MV-4-11 (cell line): Measurements from ENCODE around the gene C15orf39.
"Not testable (repeated sequence)": the region's sequence is repeated elsewhere in the genome, so short reads cannot be mapped to it uniquely, and the experiment has no call there.

ENCODE experiments used
- DNase-seq: peaks from one replicate; lab custom pipeline; 2025; lab: John Stamatoyannopoulos, UW

The C15orf39 gene

GRCh38 chr15:75201616-75202250 lies at the start of gene C15orf39:
Gene C15orf39 (plus strand): TSS chr15:75201882. CDS start chr15:75206049, 4,167 bp downstream.
- peak; percentile 80 for DNase-seq

GRCh38 chr15:75152382-75153079 lies 49.2 kb upstream of the C15orf39 start:
- no peak for DNase-seq

GRCh38 chr15:75153087-75153486 lies 48.6 kb upstream of the C15orf39 start:
- peak; percentile 99 for DNase-seq

- DNase-seq: peak; percentile 96
These were observed 48.0 kb upstream of the C15orf39 start for GRCh38 chr15:75153565-75154276.

DNA sequence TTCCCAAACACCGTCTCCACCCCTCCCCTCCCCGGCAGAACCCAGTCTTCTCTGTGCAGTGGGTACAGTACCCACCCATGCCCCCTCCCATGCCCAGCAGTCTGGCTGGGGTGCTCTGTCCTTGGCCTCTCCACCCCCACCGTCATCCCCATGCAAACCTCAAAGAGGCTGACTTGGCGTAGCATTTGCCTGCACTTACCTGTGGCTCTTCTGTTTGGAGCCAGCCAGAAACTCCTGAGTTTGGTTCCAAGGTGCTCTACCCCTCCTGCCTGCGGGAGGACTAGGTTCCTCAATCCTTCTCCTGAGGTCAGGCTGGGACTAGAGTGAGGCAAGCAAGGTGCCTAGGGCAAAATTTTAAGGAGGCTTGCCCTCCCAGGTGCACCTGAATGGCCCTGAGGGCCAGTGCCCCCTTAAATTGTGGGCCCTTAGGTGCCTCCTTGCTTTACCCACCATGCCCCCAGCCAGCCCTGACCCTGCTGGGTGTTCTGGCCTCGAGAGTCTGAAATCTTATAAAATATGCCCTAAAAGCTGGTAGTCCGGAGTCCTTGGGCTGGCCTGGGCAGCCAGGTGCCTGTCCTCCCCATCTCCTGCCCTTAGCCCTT lies 47.1 kb upstream of the C15orf39 start:
- DNase-seq: no peak

GRCh38 chr15:75156326-75157215 lies 45.1 kb upstream of the C15orf39 start:
- no peak for DNase-seq

DNA sequence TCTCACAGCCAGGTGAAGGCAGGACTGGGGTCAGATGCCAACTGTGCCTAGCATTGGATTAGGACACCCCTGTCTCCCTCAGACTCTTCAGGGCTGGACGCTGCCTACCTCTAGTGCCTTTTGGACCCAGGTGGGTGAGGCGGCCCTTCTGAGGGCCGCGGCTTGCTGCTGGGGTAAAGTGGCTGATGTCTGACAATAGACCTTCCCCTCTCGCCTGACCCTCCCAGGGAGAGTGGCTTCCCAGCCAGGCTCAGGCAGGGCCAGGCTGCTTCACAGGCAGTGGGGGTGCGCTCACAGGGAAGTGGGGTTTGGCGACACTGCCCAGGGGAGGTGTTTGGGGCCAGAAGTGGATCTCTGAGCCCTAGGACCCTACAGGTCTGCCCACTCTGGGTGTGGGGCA lies 43.3 kb upstream of the C15orf39 start:
- no peak for DNase-seq

- no peak for DNase-seq
These were observed 42.4 kb upstream of the C15orf39 start for GRCh38 chr15:75159244-75159643.

- peak; percentile 23 for DNase-seq
These were observed 40.4 kb upstream of the C15orf39 start for GRCh38 chr15:75161106-75161916.

DNA sequence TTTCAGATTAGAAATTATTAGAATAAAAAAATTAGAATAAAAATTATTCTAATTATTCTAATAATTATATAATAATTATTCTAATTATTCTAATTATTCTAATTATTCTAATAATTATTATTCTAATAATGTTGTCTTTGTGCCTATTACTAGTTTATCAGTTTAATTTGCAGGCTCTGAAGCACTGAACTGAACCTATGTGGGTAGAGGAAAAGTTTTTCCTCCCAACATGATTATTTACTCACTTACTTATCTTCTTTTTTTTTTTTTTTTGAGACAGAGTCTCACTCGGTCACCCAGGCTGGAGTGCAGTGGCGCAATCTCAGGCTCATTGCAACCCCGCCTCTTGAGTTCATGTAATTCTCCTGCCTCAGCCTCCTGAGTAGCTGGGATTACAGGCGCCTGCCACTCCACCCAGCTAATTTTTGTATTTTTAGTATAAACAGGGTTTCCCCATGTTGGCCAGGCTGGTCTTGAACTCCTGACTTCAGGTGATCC lies 39.7 kb upstream of the C15orf39 start:
- DNase-seq: peak; percentile 74

DNA sequence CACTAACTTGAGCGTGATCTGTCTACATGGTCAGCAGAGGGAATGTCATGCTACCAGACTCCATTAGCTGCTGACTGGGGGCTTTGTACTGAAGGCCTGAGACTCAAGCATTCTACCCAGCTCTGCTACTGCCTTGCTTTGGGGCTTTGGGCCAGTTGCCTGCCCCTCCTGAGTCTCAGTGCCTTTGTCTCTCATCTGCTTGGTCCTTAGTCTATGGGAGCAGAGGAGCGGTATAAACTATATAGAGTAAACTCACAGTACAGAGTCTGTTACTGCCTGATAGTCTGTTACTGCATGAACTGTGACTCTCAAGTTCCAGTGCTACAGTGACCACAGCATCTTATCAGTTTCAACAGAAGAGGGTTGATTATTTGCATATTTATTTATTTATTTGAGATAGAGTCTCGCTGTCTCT lies 38.5 kb upstream of the C15orf39 start:
- DNase-seq: no peak

- DNase-seq: peak; percentile 49
These were observed 36.9 kb upstream of the C15orf39 start for GRCh38 chr15:75164625-75165350.

GRCh38 chr15:75166489-75167063 lies 35.1 kb upstream of the C15orf39 start:
- not testable (repeated sequence) for DNase-seq

DNA sequence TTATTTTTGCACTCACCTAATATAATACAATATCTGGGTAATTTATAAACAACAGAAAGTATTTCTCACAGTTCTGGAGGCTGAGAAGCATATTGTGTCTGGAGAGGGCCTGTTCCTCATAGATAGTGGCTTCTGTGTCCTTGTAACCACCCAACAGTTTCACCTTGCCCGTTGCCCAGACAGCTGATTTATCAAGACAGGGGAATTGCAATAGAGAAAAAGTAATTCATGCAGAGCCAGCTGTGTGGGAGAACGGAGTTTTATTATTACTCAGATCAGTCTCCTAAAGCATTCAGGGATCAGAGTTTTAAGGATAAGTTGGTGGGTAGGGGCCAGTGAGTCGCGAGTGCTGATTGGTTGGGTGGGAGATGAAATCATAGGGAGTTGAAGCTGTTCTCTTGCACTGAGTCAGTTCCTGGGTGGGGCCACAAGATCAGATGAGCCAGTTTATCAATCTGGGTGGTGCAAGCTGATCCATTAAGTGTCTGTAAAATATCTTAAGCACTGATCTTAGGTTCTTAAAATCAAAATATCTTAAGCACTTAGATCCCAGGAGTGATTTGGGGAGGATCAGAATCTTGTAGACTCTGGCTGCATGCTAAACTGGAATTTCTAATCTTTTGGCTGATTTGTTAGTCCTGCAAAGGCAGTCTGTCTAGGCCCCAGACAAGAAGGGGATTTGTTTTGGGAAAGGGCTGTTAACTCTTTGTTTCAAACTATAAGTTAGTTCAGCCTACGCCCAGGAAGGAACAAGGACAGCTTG lies 33.9 kb upstream of the C15orf39 start:
- peak; percentile 27 for DNase-seq

DNA sequence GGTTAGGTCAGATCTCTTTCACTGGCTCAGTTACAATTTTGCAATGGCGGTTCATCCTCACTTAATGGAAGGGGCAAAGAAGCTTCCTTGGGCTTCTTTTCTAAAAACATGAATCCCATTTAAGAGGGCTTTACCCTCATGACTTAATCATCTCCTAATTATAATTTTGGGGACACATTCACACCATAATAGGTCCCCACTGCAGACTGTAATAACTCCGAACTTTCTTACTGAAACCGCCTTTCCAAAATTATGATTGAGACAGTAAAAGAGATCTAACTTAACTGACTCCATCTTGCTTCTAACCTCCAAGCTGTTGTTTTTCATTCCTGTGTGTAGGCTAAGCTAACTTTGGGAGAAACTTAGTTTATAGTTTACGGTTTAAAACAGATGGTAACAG lies 33.3 kb upstream of the C15orf39 start:
- no peak for DNase-seq

DNA sequence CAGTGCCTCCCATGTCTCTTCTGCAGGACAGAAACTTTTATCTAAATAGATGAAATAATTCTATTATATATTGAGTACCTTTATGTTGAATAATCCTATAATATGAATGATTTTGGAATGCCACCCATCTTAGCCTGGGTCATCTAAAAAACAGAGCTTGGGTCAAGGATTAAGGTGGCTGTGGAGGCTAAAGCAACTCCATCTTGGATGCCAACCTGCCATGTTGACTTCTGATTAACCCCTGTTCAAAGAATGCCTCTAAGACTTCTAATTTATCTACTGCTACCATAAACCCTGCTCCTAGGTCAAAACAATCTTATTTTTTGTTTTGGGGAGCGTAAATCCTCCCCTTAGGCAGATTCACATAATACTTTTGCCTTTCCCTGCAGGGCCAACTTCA lies 31.5 kb upstream of the C15orf39 start:
- DNase-seq: no peak

DNA sequence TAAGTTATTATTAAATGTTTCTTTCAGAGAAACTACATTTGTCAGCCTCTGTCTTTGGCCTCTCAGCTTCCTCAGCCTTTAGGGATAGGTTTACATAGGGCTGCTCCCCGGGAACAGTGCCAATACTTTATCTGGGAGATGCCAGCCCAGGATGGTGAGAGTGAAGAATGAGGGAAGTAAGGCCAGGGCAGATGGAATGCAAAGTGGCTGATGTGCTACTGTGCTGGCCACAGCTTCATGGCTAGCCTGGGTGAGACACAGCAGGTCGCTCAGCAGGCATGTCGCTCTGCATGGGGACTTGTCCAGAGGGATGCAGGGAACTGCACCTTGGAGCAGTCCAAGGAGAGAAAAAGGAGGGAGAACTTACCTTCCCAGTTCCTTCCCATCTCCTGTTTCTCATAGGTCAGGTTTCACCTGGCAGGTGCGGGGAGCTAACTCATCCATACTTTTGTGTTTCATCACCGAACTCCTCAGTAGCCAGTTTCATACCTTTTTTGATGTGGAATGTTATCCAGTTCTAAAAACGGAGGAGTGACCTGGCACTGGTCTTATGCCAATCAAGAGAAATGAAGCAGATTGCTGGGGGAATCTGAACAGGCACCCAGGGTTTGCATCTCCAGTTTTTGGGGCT lies 30.9 kb upstream of the C15orf39 start:
- DNase-seq: no peak

- DNase-seq: peak; percentile 93
These were observed 30.3 kb upstream of the C15orf39 start for GRCh38 chr15:75171408-75171807.
